H1 (cell line): ENCODE data around the gene C3orf18. TPM values are rescaled to one million over a fixed set of nuclear protein-coding genes. Genes with fewer than 3 reads are reported as not detected.
A peak's percentile ranks its signal among the peaks of the same experiment; 100 is the strongest.

Experiments used
- CTCF ChIA-PET: fragments of 300-600 bp; sonication (Branson Sonifier 250); formaldehyde crosslinking; loops from one replicate; lab custom pipeline; 2021; ENCODE audit not compliant: partially characterized antibody; lab: Charles Lee
- POLR2A ChIA-PET: fragments of 300-600 bp; sonication (Branson Sonifier 250); formaldehyde crosslinking; loops from one replicate; lab custom pipeline; 2021; ENCODE audit warnings: inconsistent platforms; ENCODE audit not compliant: partially characterized antibody; lab: Charles Lee
- DNase-seq, 2 experiments: peaks; one replicate each; pipeline versions ENCODE4 v3.0.0 to v3.0.0-alpha.2; 2010 to 2022; ENCODE audit warnings: low spot score in 2 of 2, low read depth in 1 of 2, mixed read lengths in 1 of 2
- FAIRE-seq: peaks from 2 replicates; lab custom pipeline; 2011; peaks lifted over from hg19 to GRCh38; lab: Jason Lieb, UNC
- H2AFZ ChIP-seq: 2 replicates; pipeline ENCODE4 v1.8.1; 2012; ENCODE audit warnings: low read length, inconsistent platforms
- H2AK5ac ChIP-seq: 2 replicates; pipeline ENCODE4 v1.6.1; 2013; ENCODE audit warnings: low read depth, low read length
- H2BK120ac ChIP-seq: replicated peaks from 2 replicates; pipeline ENCODE3; 2013; ENCODE audit warnings: low read depth, low read length, inconsistent platforms
- H2BK12ac ChIP-seq: 2 replicates; pipeline ENCODE4 v1.6.1; 2013; ENCODE audit warnings: low read depth, low read length
- H2BK15ac ChIP-seq: 2 replicates; pipeline ENCODE4 v1.6.1; 2013; ENCODE audit warnings: low read length
- H2BK20ac ChIP-seq: 2 replicates; pipeline ENCODE4 v1.6.1; 2013; ENCODE audit warnings: low read length
- H2BK5ac ChIP-seq: 2 replicates; pipeline ENCODE4 v1.6.1; 2013; ENCODE audit warnings: low read depth, low read length
- H3K14ac ChIP-seq: 2 replicates; pipeline ENCODE4 v1.6.1; 2013; ENCODE audit warnings: inconsistent platforms; ENCODE audit not compliant: insufficient read length
- H3K18ac ChIP-seq: 2 replicates; pipeline ENCODE4 v1.6.1; 2013; ENCODE audit warnings: low read length; ENCODE audit errors: extremely low read depth
- H3K23ac ChIP-seq: 2 replicates; pipeline ENCODE4 v1.6.1; 2013; ENCODE audit warnings: inconsistent platforms; ENCODE audit not compliant: insufficient read length
- H3K23me2 ChIP-seq: 2 replicates; pipeline ENCODE4 v1.6.1; 2013; ENCODE audit warnings: low read depth, low read length
- H3K27ac ChIP-seq: 2 replicates; pipeline ENCODE4 v1.6.1; 2011; ENCODE audit warnings: low read depth, low read length, inconsistent platforms
- H3K27me3 ChIP-seq, 4 experiments: replicated peaks in 1 of 4; 1 replicate in 1 of 4; 2 replicates in 3 of 4; pipeline versions ENCODE4 v1.6.1 to v1.8.1; 2011 to 2013; ENCODE audit warnings: low read length in 3 of 4, mild to moderate bottlenecking in 3 of 4, inconsistent platforms in 2 of 4, mixed read lengths in 2 of 4, moderate library complexity in 1 of 4; ENCODE audit not compliant: control insufficient read depth in 3 of 4, insufficient read depth in 3 of 4; ENCODE audit errors: extremely low read depth in 1 of 4
- H3K36me3 ChIP-seq, 4 experiments: 2 replicates each; pipeline versions ENCODE4 v1.6.1 to v1.8.1; 2011 to 2013; ENCODE audit warnings: mild to moderate bottlenecking in 4 of 4, low read length in 3 of 4, moderate library complexity in 2 of 4, control low read depth in 1 of 4, inconsistent platforms in 1 of 4; ENCODE audit not compliant: insufficient read depth in 4 of 4, control insufficient read depth in 2 of 4
- H3K4ac ChIP-seq: replicated peaks from 2 replicates; pipeline ENCODE3; 2013; ENCODE audit warnings: low read length, low read depth, mixed read lengths, inconsistent platforms; ENCODE audit not compliant: insufficient read length
- H3K4me1 ChIP-seq, 4 experiments: replicated peaks in 1 of 4; 1 replicate in 1 of 4; 2 replicates in 3 of 4; pipeline versions ENCODE4 v1.6.1 to v1.8.1; 2011 to 2013; ENCODE audit warnings: low read length in 3 of 4, inconsistent platforms in 2 of 4, mixed read lengths in 1 of 4; ENCODE audit not compliant: insufficient read depth in 4 of 4, control insufficient read depth in 3 of 4
- H3K4me2 ChIP-seq, 2 experiments: 2 replicates each; pipeline versions ENCODE4 v1.6.1 to v1.8.1; 2011 to 2013; ENCODE audit warnings: low read depth in 2 of 2, low read length in 2 of 2, control low read depth in 1 of 2, inconsistent platforms in 1 of 2, mild to moderate bottlenecking in 1 of 2; ENCODE audit not compliant: insufficient read depth in 1 of 2
- H3K4me3 ChIP-seq, 4 experiments: fragments of 200-600, 300-600 bp in 1 of 4; sonication (generic), shearing (Covaris generic), sonication (Bioruptor Twin) in 1 of 4; 2 replicates each; pipeline versions ENCODE4 v1.5.1 to v1.8.1; 2011 to 2016; ENCODE audit warnings: low read length in 4 of 4, low read depth in 3 of 4, control low read depth in 2 of 4, inconsistent platforms in 2 of 4, mild to moderate bottlenecking in 2 of 4, mixed read lengths in 1 of 4, moderate library complexity in 1 of 4; ENCODE audit not compliant: insufficient read depth in 2 of 4; ENCODE audit errors: extremely low read depth in 1 of 4
- H3K56ac ChIP-seq: replicated peaks from 2 replicates; pipeline ENCODE3; 2013; ENCODE audit warnings: low read depth, mild to moderate bottlenecking, mixed read lengths, low read length, inconsistent platforms; ENCODE audit not compliant: insufficient read length
- H3K79me1 ChIP-seq: 2 replicates; pipeline ENCODE4 v1.6.1; 2013; ENCODE audit warnings: low read depth, low read length, control low read depth
- H3K79me2 ChIP-seq, 2 experiments: 2 replicates each; pipeline versions ENCODE4 v1.6.1 to v1.8.1; 2012 to 2013; ENCODE audit warnings: low read length in 2 of 2, mild to moderate bottlenecking in 2 of 2, inconsistent platforms in 1 of 2; ENCODE audit not compliant: insufficient read depth in 2 of 2, control insufficient read depth in 1 of 2
- H3K9ac ChIP-seq, 4 experiments: replicated peaks in 1 of 4; 1 replicate in 1 of 4; 2 replicates in 3 of 4; pipeline versions ENCODE4 v1.6.1 to v1.8.1; 2011 to 2013; ENCODE audit warnings: low read depth in 3 of 4, low read length in 3 of 4, control low read depth in 2 of 4, mild to moderate bottlenecking in 2 of 4, moderate library complexity in 2 of 4, inconsistent platforms in 1 of 4; ENCODE audit errors: extremely low read depth in 1 of 4
- H3K9me3 ChIP-seq, 2 experiments: 2 replicates each; pipeline versions ENCODE4 v1.6.1 to v1.8.1; 2012 to 2013; ENCODE audit warnings: mild to moderate bottlenecking in 2 of 2, moderate library complexity in 2 of 2, control low read depth in 1 of 2, inconsistent platforms in 1 of 2, low read depth in 1 of 2, low read length in 1 of 2, mixed read lengths in 1 of 2; ENCODE audit not compliant: insufficient read depth in 2 of 2
- H4K20me1 ChIP-seq, 2 experiments: replicated peaks in 1 of 2; 2 replicates each; pipeline versions ENCODE3 to v1.8.1; 2011 to 2013; ENCODE audit warnings: inconsistent platforms in 2 of 2, low read length in 2 of 2, mild to moderate bottlenecking in 1 of 2; ENCODE audit not compliant: insufficient read depth in 2 of 2, control insufficient read depth in 1 of 2
- H4K5ac ChIP-seq: 2 replicates; pipeline ENCODE4 v1.6.1; 2013; ENCODE audit warnings: low read length, low read depth, mixed read lengths, inconsistent platforms; ENCODE audit not compliant: insufficient read length
- H4K8ac ChIP-seq: 2 replicates; pipeline ENCODE4 v1.8.0; 2013; ENCODE audit warnings: mild to moderate bottlenecking, moderate library complexity, low read length, inconsistent platforms; ENCODE audit not compliant: insufficient read depth; ENCODE audit errors: extremely low read depth
- H4K91ac ChIP-seq: replicated peaks from 2 replicates; pipeline ENCODE3; 2013; ENCODE audit warnings: low read length, mixed read lengths, inconsistent platforms; ENCODE audit not compliant: insufficient read length
- NANOG ChIP-seq: IDR thresholded peaks from 2 replicates; pipeline ENCODE4 v1.6.1; 2011; ENCODE audit warnings: low read length, low read depth, mild to moderate bottlenecking, inconsistent platforms; ENCODE audit not compliant: insufficient read depth, poor library complexity, severe bottlenecking
- TAF1 ChIP-seq: IDR thresholded peaks from 2 replicates; pipeline ENCODE4 v1.6.1; 2011; ENCODE audit warnings: mild to moderate bottlenecking, low read depth, low read length
- YY1 ChIP-seq: IDR thresholded peaks from 2 replicates; pipeline ENCODE4 v1.6.1; 2011; ENCODE audit warnings: low read depth, mild to moderate bottlenecking, low read length
- WGBS, 2 experiments: shearing (Covaris generic) in 1 of 2; methylation state at CpG; one replicate each; pipeline versions ENCODE4 v1.1.6 to v1.1.7; 2013 to 2015; ENCODE audit warnings: low lambda C conversion rate in 2 of 2, mixed read lengths in 2 of 2, inconsistent platforms in 1 of 2, low coverage in 1 of 2, missing lambda C conversion rate in 1 of 2; ENCODE audit not compliant: insufficient replicate concordance in 2 of 2, insufficient coverage in 1 of 2, insufficient read length in 1 of 2; ENCODE audit errors: extremely low coverage in 1 of 2, missing lambda C conversion rate in 1 of 2; 5-methylcytosine and 5-hydroxymethylcytosine counted together
- polyA plus RNA-seq, 7 experiments: library from polyadenylated mRNA; depleted of rRNA in 3 of 7; stranded (reverse) in 5 of 7; unstranded in 2 of 7; fragments of >200 nt in 5 of 7; fragments of 200-250 nt in 2 of 7; gene quantifications; 1 replicate in 5 of 7; 2 replicates in 1 of 7; 4 replicates in 1 of 7; pipeline versions ENCODE4 v1.2.1 to v1.2.3, GENCODE V29; 2011 to 2013; ENCODE audit warnings: missing spikeins in 2 of 7, mixed read lengths in 2 of 7
- total RNA-seq: library from RNA; stranded (reverse); fragmentation: NEBNext Ultra II Directional; extraction: Animal tissue kit (Norgen Biotek cat#: 25700); gene quantifications from 2 replicates; pipeline ENCODE4 v1.2.1, GENCODE V29; 2021

C3orf18 gene
- total and polyA plus RNA-seq, 2 of the 8 experiments (the other 6 are each of a cell fraction or from before 2014, with no cell fraction given): 7.5 to 15.0 TPM

- Histone ChIP-seq H3K4me3 (no peak overlapping the region), H2AK5ac (no peak overlapping the region), H2BK15ac (no peak overlapping the region), H3K9ac (peak overlapping the region in 1 of 4 experiments; percentile 39; a peak in 1 of 7 replicates), H4K8ac (no peak overlapping the region), H3K23ac (no peak overlapping the region), H3K79me1 (no peaks in the 10 kb centered on the region), H2AFZ (no peak overlapping the region), H3K27me3 (peaks cover 0 to 2% (median 0%) of the 10 kb centered on the region in 4 experiments; a peak in 1 of 7 replicates), H3K4me1 (no peaks in the 10 kb centered on the region), H3K56ac (no peak overlapping the region), H4K20me1 (peaks cover 0 to 3% of the 10 kb centered on the region in 2 experiments), H3K27ac (no peak overlapping the region), H3K23me2 (no peaks in the 10 kb centered on the region), H2BK20ac (no peak overlapping the region), H3K36me3 (no peaks in the 10 kb centered on the region), H3K18ac (no peak overlapping the region), H3K4me2 (no peak overlapping the region), H2BK120ac (no peak overlapping the region), H2BK12ac (no peak overlapping the region), H3K14ac (no peak overlapping the region), H4K91ac (no peak overlapping the region), H3K9me3 (no peaks in the 10 kb centered on the region), H2BK5ac (no peak overlapping the region), H3K79me2 (no peaks in the 10 kb centered on the region), H3K4ac (no peak overlapping the region), H4K5ac (no peak overlapping the region)
- WGBS, 2 experiments: 85% methylated on average over 6 of the region's 6 CpGs; no CpG with 5 or more reads in 1 of the 2 experiments
- no peak for DNase-seq
- FAIRE-seq: no peak
- TF ChIP-seq YY1 (no peak), NANOG (no peak), TAF1 (no peak)
- ChIA-PET CTCF (interaction anchor here (0.8 to 50.4 kb wide), 6 partner anchors 9 to 51 kb away, joined by 3 to 1262 read pairs (median 14); partner anchors contain the start of genes C3orf18, DOCK3, HEMK1 and MAPKAPK3), POLR2A (interaction anchor here (0.5 to 2.0 kb wide), 5 partner anchors 9 to 28 kb away, joined by 3 to 5 read pairs (median 3); partner anchors contain the start of gene CISH)
Observed at GRCh38 chr3:50599115-50599715, 31.7 kb upstream of the C3orf18 start.
